ENCODE data around the gene NFYC. TPM values are rescaled to one million over a fixed set of nuclear protein-coding genes. Genes with fewer than 3 reads are reported as not detected.

NFYC gene
- total and polyA plus RNA-seq, 2 of the 8 experiments (the other 6 are each of a cell fraction or from before 2014, with no cell fraction given) = 54.1 to 124 TPM

GRCh38 chr1:40710581-40711315 is 19.2 kb downstream of the NFYC start (continued):
- TF ChIP-seq RXRA (IDR thresholded peaks at IDR 0.05; ENCODE audit: insufficient read depth, low read depth, low read length) (no peak), SIX5 (IDR thresholded peaks at IDR 0.05; ENCODE audit: low read depth, low read length) (no peak), MAX (IDR thresholded peaks at IDR 0.05) (no peak), TBP (IDR thresholded peaks at IDR 0.05; ENCODE audit: low read depth, low read length) (no peak), TEAD4 (IDR thresholded peaks at IDR 0.05; ENCODE audit: low read depth, low read length) (no peak)
